NCI-H1105 treated with DMSO at 0.1 percent for 48 hours (cell line): ENCODE data around the gene C11orf21.

Experiments used
- DNase-seq: peaks from one replicate; lab custom pipeline; 2025; lab: John Stamatoyannopoulos, UW

The C11orf21 gene

GRCh38 chr11:2320568-2321310 is 19.0 kb upstream of the C11orf21 start:
- DNase-seq: no peak

DNA sequence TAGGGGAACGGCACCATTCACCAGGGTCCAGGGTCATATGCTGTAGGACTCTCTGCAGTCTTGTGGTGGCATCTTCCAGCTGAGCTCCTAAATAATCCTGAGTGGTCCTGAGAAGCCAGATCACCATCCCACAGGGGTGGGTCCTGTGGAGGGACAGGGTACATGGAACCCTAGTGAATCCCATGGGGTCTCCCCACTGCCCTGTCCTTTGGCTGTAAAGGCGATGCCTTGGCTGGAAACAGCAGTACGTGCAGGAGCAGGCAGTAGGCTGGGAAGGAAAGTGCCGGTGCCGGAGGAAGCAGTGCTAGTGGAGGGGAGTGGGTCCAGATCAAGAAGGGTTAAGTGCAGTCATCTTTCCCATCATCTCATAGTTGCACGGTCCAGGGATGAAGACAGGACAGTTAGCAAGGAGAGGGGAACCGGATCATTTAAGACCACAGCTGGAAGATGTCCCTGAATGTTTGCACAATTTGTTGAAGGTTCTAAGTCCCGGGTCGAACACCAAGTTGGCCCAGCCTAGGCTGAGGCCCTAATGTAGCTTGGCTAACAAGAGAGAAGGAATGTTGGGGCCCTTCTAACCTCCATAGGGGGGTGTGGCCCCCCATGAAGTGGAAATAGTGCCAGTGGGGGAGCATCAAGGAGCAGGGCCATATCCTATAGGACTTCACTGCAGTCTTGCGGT is 18.2 kb upstream of the C11orf21 start:
- DNase-seq: no peak

- no peak for DNase-seq
Measured at GRCh38 chr11:2318707-2319106, 17.0 kb upstream of the C11orf21 start.

- DNase-seq: no peak
Measured at GRCh38 chr11:2318123-2318522, 16.4 kb upstream of the C11orf21 start.

DNA sequence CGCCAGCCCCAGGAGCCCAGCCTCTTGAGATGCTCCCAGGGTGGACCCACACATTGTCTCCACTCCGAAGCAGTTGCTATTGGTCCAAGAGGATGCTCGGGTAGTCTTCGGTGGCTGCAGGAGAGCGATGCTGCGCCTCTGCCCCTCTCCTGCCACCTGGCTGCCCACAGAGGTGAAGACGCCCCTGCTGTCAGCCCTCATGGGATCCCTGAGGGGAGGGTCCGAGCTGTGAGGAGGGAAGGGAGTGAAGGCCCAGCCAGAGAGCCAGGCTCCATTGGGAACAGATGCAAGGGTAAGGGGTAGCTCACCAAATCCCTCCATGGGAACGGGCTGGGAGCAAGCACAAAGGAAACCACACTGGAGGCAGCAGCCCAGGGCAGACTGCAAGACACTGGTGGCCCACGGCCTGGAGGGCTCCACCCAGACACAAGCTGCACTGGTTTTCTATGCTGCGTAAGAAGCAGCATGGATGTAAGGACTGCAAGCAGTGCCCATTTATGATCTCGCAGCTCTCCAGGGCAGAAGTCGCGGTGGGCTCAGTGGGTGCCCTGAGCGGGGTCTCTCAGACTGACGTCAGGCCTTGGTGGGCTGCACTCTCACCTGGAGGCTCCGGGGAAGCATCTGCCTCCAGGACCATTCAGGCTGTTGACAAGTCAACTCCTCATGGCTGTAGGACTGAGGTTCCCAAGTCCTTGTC is 15.8 kb upstream of the C11orf21 start:
- no peak for DNase-seq

- no peak for DNase-seq
Measured at GRCh38 chr11:2316963-2317244, 15.2 kb upstream of the C11orf21 start.

- no peak for DNase-seq
Measured at GRCh38 chr11:2316169-2316962, 14.6 kb upstream of the C11orf21 start.

- DNase-seq: no peak
Measured at GRCh38 chr11:2315395-2316168, 13.9 kb upstream of the C11orf21 start.

DNA sequence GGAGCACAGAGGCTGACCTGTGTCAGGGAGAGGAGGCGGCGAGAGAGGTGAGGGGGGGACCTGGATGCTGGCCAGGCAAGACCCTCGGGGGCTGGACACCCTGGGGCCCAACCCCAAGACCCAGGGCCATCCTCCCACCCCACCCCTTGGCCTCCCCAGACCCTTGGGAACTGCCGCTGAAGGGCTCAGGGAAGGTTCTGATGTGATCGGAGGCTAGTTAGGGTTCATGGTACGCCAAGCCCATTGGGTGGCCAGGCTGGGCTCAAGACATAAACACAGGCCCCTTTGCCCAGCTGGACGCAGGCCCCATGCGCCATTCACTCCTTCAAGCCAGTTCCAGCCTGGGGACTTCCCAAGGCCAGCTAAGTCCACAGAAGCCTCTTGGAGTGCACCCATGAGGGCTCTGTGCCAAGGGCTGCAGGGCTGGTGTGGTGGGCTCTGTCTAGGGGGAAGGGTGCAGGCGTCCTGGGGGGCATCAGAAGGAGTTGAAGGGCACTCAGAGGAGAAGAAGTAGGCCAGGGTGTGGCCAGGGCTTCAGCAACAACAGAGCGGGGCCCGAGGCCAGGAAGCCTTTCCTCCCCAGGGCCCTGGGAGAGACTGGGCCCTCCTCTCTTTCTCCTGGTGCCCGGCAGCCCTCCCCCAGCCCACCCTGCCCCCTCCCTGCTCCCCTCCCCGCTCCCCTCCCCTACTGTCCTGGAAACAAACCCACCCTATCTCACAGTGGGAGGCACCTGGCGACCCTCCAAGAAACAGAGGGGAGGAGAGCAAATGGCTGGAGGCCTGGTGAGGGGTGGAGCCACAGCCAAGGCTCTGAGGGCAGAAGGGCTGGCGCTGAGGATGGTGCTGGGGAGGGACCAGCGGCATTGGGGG is 13.0 kb upstream of the C11orf21 start:
- peak; percentile 67 for DNase-seq

DNA sequence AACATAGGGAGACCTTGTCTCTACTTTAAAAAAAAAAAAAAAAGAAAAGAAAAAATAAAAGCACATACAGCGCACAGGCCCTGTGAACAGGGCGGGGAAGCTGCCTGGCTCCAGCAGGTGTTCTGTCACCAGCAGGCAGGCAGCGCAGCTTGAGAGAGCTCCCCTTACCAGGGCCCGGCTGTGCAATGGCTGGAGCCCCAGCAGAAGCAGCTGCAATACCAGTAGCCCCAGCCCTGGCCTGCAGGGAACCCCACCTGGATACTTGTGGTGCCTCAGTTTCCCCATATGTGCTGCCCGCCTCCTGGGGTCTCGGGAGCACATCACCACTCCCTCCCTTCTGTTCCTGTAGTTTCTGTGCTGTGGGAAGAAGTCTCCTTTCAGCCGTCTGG is 12.4 kb upstream of the C11orf21 start:
- DNase-seq: no peak

- DNase-seq: no peak
Measured at GRCh38 chr11:2313051-2313951, 11.6 kb upstream of the C11orf21 start.

DNA sequence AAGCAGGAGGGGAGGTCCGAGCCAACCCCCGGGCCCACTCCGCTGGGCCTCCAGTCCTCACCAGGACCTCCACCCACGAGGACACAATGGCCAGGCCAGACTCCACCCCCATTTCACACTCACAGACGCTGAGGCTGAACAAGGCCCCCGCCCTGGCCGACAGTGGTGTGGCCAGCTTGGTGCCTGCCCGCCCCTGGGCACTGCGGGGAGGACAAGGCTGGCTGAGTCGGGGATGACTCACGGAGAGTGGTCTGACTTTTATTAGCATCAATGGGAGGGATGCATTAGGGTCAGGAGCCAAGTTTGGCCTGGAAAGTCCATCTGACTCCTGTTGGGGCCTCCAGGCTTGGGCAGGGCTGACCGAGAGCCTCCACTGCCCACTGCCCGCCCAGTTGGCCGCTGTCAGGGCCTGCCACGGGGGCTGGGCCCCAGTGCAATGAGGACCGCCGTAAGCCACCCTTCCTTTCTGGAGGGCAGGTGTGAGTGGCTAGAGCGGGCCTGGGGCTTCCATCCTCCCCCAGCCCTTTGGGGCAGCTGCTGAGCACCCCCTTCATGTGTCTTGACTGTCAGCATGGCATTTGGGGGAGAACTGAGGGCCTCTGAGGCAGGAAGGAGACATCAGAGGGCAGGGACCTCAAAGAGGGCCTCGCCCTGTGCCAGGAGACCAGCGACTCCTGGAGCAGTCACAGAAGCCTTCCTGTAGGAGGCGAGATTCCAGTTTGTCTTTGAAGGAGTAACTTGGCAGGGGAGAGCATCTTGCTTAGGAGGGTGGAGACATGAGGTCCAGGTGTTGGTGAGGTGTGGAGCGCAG is 10.7 kb upstream of the C11orf21 start:
- DNase-seq: no peak

- no peak for DNase-seq
Measured at GRCh38 chr11:2311353-2312133, 9.8 kb upstream of the C11orf21 start.

- DNase-seq: no peak
Measured at GRCh38 chr11:2310786-2311352, 9.2 kb upstream of the C11orf21 start.

GRCh38 chr11:2310073-2310785 is 8.5 kb upstream of the C11orf21 start:
- DNase-seq: no peak

DNA sequence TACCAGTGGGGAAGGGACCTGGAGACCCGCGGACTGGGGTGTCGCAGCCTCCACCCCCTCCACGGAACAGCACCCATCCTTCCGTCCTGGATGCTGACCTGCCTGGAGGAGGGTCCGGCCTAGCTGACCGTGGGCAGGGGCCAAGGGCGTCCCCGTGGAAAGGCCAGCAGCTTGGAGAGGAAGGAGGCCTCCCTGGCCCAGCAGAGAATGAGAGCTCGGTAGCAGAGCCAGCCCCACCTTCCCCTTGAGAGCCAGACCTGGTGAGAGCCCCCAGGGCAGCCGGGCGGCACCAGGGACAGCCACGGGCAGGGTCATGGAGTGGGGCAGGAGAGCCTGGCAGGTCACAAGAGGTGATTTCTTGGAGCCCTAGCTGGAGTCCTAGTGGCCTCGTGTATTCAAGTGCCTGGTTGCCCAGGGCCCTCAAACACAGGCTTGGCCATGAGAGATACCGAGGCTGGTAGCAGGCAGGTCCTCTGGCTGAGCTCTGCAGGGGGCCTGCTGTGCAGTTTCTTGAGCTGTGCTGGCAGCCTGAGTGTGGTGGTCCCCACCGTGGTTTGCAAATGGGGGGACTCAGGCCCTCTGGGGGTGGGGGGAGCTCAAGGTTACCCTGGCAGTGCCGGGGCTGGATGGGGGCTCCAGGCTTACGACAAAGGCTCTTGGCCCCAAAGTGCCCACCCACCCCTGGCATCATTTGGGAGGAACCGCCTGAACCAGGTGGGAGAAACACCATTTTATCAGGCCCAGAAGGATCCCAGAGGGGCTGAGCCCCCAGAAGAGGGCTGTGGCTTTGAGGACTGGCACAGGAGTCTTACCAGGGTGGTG is 7.7 kb upstream of the C11orf21 start:
- DNase-seq: no peak
